GM12878 (cell line): Measurements from ENCODE around the gene SLC35F6. TPM values are rescaled to one million over a fixed set of nuclear protein-coding genes. Genes with fewer than 3 reads are reported as not detected.

Experiments
- KLF5 ChIP-seq: fragments of 450-650 bp; IDR thresholded peaks from 2 replicates; pipeline ENCODE4 v1.6.1; 2014; ENCODE audit warnings: mild to moderate bottlenecking; ENCODE audit not compliant: partially characterized antibody
- NFYB ChIP-seq: IDR thresholded peaks from 2 replicates; pipeline ENCODE4 v1.6.1; 2011; ENCODE audit warnings: low read depth, mild to moderate bottlenecking, low read length, improper control_type of control experiment, moderate library complexity; ENCODE audit not compliant: insufficient read depth
- NR2C1 ChIP-seq: fragments of 450-650 bp; IDR thresholded peaks from 2 replicates; pipeline ENCODE4 v1.6.1; 2017; ENCODE audit warnings: antibody characterized with exemption, mild to moderate bottlenecking, moderate library complexity
- TAF1 ChIP-seq: IDR thresholded peaks from 2 replicates; pipeline ENCODE4 v1.6.1; 2011; ENCODE audit warnings: mild to moderate bottlenecking, low read depth, low read length, borderline replicate concordance
- ZNF592 ChIP-seq: fragments of 450-650 bp; IDR thresholded peaks from 2 replicates; pipeline ENCODE4 v1.6.1; 2017; ENCODE audit warnings: mild to moderate bottlenecking, moderate library complexity
- polyA plus RNA-seq, 11 experiments: library from polyadenylated mRNA; depleted of rRNA in 4 of 11; unstranded in 6 of 11; stranded (reverse) in 5 of 11; fragments of >200 nt; fragmentation: Nextera tagmentation in 4 of 11; fragmentation: Illumina TruSeq in 1 of 11; extraction: Ambion mirVana in 4 of 11; extraction: Trizol in 1 of 11; gene quantifications; 1 replicate in 1 of 11; 2 replicates in 10 of 11; pipeline versions ENCODE4 v1.2.1 to v1.2.3, GENCODE V29; 2011 to 2016; ENCODE audit warnings: inconsistent platforms in 2 of 11, missing spikeins in 2 of 11, low read depth in 1 of 11
- total RNA-seq, 4 experiments: library from RNA; depleted of rRNA in 3 of 4; stranded (reverse); fragments of >200 nt in 3 of 4; fragmentation: Illumina TruSeq in 1 of 4; extraction: Trizol in 1 of 4; gene quantifications; 2 replicates each; pipeline versions ENCODE4 v1.2.1 to v1.2.3, GENCODE V29; 2013 to 2021
- TF ChIP-seq, protein P1 (sequence below): fragments of 450-650 bp; conservative IDR thresholded peaks from 2 replicates; pipeline ENCODE4 v1.6.1; 2017; ENCODE audit warnings: mild to moderate bottlenecking, moderate library complexity

SLC35F6 gene
- total and polyA plus RNA-seq, 10 of the 15 experiments (the other 5 are each of a cell fraction or from before 2014, with no cell fraction given) = 4.0 to 10.5 (median 8.0) TPM

- TF ChIP-seq ZNF592 = no peak
- TF ChIP-seq KLF5 = peak; percentile 95
- TF ChIP-seq, protein P1, sequence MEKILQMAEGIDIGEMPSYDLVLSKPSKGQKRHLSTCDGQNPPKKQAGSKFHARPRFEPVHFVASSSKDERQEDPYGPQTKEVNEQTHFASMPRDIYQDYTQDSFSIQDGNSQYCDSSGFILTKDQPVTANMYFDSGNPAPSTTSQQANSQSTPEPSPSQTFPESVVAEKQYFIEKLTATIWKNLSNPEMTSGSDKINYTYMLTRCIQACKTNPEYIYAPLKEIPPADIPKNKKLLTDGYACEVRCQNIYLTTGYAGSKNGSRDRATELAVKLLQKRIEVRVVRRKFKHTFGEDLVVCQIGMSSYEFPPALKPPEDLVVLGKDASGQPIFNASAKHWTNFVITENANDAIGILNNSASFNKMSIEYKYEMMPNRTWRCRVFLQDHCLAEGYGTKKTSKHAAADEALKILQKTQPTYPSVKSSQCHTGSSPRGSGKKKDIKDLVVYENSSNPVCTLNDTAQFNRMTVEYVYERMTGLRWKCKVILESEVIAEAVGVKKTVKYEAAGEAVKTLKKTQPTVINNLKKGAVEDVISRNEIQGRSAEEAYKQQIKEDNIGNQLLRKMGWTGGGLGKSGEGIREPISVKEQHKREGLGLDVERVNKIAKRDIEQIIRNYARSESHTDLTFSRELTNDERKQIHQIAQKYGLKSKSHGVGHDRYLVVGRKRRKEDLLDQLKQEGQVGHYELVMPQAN = peak; percentile 98
- TF ChIP-seq NFYB = peak; percentile 99
- TF ChIP-seq TAF1 = peak; percentile 64; the same call in 1 of the 2 replicates
- peak; percentile 8; the same call in 1 of the 2 replicates for TF ChIP-seq NR2C1
These were observed 21.5 kb downstream of the SLC35F6 start, which contains the start of gene CENPA (continued) for GRCh38 chr2:26785431-26786206.
